Stimulated activated CD4-positive, alpha-beta T cell treated with anti-CD3 and anti-CD28 coated beads, Interleukin-2, amount 100 ng/mL, for 24 hours (primary cell): ENCODE measurements around the gene ATAD3C.
"Not testable (repeated sequence)": the region's sequence is repeated elsewhere in the genome, so short reads cannot be mapped to it uniquely, and the experiment has no call there.

Experiments
- DNase-seq, 2 donors: peaks; one replicate each; pipeline ENCODE4 v3.0.0-alpha.2; 2020

Gene ATAD3C

DNA sequence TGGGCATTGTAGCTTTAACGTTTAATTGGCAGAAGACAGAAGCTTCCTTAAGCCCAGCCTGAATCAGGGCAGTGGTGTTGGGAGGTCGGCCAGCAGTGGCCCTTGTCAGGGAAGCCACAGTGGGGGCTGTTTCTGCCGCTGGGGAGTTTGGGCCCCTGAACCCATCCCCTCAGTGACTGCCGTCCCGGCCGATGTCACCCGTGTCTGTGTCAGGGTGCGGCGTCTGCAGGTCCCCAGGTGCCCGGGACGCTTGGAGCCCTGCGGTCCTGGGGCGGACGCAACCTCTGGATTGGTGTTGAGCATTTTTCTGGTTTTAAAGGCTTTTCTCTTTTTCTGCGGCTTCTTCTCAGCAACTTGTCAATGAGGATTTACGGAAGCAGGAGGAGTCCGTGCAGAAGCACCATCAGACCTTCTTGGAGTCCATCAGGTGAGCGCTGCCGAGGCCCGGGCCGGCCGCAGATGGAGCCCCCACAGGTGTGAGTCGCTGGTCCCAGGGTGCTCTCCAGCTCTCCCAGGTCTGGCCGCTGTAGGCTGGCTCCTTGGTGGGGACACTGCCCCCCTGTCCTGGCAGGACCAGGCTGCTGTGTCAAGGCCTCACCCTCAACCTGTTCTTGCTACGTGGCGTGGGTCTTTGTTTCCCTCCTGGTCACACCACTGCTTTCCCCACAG, 2.3 kb downstream of the ATAD3C start:
- no peak for DNase-seq

DNA sequence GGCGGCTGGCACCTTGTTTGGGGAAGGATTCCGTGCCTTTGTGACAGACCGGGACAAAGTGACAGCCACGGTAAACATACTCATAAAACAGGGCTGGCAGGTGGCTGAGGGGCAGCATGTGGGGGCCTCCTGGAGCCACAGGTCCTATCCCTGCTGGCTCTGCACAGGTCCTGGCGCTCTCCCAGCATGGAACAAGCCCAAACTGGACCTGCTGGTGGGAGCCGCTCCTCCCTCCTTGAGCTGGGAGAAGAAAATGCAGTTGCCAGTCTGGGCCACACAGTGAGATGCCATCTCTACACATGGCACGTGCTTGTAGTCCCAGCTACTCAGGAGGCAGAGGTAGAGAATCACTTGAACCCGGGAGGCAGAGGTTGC, 2.9 kb downstream of the ATAD3C start:
- DNase-seq = not testable (repeated sequence)

DNA sequence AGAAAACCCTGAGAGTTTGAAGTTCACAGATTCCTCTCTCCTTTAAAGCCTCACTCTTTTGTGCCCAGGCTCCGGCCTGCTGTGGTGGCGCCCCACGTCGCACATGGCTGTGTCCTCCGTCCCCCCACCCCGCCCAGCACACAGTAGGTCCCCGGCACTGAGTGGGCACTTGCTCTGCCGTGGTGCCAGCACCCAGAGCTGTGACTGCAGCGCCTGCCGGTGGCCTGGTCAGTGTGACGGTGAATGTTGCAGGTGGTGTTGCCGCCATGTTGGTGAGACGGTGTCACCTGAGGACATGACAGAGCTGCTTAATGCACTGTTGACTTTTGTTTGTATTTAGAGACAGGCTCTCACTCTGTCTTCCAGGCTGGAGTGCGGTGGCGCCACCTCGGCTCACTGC, 3.4 kb downstream of the ATAD3C start:
- DNase-seq = no peak

DNA sequence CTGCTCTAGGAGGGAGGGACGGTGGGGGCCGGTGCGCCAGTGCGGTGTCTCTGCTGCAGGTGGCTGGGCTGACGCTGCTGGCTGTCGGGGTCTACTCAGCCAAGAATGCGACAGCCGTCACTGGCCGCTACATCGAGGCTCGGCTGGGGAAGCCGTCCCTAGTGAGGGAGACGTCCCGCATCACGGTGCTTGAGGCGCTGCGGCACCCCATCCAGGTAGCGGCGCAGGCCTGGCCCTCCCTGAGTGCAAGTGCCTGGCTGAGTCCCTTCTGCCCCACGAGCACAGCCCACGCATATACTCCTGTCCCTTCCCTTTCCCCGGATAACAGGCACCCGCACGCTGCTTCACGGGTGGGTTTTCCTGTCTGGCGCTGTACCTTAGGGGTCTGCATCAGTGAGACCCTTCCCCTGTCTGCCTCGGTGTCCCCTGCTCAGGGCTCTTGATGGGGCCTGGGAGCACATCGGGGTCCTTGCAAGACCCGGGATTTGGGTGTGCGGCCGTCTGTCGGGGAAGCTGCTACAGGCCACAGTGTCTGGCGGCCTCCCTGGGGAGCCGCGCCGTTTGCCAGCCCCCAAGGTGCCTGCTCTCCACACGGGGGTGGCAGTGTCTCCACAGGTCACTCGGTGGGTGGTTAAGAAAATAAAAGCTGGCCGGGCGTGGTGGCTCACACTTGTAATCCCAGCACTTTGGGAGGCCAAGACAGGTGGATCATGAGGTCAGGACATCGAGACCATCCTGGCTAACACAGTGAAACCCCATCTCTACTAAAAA, 5.0 kb downstream of the ATAD3C start:
- not testable (repeated sequence) for DNase-seq

DNA sequence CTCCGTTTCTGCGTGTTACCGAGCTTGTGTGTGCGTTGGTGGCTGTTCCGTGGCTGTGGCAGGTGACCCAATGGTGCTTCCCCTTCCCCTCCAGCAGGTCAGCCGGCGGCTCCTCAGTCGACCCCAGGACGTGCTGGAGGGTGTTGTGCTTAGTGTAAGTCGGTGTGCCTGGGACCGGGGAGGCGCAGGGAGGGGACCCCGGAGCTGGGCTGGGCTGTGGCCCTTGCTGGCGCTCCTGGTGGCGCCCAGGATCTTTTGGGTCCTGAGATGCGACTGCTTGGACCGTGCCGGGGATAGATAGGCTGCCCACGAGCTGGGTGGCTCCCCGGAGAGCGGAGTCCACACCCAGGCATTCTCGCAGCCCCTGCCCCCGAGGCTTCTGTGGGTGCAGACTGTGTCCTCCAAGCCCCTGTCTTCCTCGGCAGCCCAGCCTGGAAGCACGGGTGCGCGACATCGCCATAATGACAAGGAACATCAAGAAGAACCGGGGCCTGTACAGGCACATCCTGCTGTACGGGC, 5.9 kb downstream of the ATAD3C start:
- DNase-seq = no peak

DNA sequence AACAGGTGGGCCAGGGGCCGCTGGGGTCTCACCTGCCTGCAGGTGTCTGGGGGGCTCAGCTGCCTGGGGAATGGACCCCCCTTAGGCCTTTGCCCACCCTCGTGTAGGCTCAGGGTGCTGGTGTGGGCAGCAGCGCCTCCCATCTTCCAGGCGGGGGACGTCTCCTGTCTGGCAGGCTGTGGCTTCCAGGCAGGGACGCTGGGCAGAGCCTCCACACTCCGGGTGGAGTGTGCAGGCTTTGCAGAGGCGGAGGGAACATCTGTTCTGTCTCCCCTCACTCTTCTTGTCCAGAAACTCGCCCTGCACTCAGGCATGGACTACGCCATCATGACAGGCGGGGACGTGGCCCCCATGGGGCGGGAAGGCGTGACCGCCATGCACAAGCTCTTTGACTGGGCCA, 6.4 kb downstream of the ATAD3C start:
- DNase-seq = not testable (repeated sequence)

DNA sequence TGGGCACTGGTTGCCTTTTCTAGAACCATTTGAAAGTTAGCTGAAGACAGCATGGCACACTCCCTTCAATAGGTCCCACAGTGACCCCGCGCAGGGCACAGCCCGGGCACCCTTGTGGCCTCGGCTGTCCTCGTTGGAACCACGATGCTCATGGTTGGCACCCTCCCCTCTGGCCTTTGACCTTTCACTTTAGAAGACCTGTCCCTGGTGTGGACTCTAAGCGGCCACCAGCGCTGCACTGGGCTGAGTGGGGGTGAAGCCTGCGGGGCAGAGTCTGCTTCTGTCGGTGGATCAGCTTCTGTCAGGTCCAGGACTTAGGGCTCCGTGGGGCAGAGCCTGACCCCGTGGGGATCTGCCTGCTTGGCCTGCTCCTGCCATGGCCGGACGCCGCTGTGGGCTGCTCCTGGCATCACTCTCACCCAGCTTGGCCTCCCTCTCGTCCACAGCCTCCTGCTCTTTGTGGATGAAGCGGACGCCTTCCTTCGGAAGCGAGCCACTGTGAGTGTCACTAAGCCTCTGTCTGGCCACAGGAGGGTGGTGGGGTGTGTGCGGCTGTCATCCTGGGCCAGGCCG, 7.3 kb downstream of the ATAD3C start:
- not testable (repeated sequence) for DNase-seq

DNA sequence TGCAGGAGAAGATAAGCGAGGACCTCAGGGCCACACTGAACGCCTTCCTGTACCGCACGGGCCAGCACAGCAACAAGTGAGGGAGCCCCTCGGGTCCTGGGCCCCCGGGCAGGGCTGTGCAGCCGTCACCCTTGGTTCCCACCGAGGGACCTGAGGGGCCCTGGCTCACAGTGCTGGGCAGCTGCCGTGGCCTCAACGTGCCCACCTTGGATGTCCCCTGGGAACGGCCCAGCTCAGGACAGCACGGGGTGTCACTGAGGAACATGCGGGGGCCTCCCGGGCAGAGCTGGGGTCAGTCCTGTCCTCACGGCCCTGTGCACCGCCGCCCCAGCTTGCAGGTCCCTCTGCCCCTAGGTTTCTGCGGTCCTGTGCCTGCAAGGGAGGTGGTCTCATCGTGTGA, 9.7 kb downstream of the ATAD3C start:
- DNase-seq = not testable (repeated sequence)

DNA sequence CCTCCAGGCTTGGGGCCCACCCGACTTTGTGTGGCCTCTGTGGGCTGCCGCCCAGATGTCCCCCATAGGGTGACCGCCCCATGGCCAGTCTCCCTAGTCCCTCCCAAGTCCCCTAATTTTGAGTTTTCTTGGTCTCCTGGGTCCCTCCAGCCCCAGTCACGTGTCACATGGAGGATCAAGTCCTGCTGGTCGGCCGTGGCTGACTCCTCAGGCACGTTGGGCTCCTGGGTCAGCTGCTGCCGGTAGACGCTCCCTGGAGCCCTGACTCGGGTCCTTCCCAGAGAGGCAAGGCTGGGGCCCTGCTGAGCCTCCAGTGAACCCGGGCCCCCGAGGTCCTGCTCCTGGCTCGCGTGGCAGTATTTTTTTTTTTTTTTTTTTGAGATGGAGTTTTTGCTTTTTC, 10.2 kb downstream of the ATAD3C start:
- DNase-seq = not testable (repeated sequence)

DNA sequence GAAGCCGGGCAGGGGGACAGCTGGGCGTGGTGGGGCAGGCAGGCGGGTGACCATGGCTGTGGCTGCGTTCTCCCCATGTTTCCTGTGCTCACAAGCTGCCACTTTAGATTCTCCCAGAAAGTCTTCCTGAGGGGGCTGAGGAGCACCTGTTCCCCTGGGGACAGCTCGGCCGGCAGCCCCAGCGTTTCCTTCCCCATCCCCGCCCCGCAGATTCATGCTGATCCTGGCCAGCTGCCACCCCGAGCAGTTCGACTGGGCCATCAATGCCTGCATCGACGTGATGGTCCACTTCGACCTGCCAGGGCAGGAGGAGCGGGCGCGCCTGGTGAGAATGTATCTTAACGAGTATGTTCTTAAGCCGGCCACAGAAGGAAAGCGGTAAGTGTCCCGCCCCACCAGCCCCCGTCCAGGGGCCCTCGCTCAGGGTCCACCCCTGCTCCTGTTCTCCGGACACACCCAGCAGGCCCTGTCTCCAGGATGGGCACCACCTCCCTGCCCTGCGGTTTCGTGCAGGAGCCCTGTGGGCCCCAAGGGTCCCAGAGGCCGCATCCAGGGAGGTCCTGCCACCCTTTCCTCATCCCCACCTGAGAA, 11.1 kb downstream of the ATAD3C start:
- DNase-seq = no peak

DNA sequence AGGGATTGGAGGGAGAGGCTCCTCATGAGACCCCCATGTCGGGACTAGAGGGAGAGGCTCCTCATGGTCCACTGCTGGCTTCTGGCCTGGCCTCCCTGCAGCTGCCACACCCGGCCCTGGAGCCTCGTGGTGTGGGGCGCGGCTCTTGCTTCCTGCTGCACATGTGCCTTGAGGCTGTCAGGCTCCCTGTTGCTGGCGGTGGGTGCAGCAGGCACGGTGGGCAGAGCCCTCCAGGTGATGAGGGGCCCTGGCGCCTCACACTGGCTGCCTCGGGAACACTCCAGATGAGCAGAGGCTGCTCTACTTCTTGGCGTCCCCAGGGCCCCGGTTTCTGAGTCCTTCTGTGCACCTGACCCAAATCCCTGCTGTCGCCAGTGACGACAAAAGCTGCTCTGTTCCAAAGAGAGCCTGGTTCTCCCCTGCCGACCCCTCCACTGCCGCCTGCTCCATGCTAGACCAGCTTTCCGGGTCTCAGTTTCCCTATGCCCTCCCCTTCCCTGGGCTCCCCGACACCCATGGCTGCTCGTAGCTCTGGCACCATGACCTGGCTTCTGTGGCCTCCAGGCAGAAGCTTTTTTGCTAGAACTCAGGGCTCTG, 12.3 kb downstream of the ATAD3C start:
- no peak for DNase-seq

DNA sequence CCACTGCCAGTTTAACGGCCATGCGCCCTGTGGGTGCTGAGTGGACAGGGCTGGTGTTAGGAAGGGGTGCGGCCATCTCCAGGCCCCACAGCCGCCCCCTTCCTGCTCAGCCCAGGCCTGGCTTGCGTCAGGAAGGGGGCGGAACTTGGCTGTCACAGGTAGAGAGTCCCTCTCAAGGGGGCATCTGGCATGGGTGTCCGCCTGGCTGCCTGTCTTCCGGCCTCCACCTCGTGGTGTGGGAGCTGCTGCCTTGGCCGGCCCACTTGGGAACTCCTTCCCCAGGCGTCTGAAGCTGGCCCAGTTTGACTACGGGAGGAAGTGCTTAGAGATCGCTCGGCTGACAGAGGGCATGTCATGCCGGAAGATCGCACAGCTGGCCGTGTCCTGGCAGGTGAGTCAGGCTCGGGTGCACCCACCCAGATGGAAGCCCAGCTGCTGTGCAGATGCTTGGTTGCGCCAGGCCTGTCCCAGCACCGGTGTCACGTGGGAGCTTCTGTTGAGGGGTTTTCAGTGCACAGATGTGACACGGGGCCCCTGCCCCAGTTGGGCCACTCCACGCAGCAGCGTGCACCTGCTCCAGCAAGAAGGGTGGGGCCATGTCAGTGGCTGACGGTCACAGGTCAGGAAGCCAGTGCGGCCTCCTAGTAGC, 13.0 kb downstream of the ATAD3C start:
- DNase-seq = peak in 1 of 2 donors; percentile 21

DNA sequence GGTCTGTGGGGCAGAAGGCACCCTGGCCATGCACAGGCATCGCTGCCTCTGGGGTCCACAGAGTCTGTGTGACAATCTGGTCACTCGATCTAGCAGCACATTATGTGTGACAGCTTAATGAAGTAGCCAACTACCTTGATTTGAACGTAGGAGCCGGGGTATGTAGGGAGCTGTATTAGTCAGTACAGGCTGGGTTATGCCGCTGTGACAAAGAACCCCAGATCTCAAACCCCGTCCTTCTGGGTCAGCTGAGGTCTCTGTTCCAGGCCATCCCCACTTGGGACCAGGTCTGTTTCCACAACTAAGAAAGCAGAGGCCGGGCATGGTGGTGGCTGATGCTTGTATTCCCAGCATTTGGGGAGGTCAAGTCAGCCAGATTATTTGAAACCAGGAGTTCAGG, 13.8 kb downstream of the ATAD3C start:
- DNase-seq = no peak

DNA sequence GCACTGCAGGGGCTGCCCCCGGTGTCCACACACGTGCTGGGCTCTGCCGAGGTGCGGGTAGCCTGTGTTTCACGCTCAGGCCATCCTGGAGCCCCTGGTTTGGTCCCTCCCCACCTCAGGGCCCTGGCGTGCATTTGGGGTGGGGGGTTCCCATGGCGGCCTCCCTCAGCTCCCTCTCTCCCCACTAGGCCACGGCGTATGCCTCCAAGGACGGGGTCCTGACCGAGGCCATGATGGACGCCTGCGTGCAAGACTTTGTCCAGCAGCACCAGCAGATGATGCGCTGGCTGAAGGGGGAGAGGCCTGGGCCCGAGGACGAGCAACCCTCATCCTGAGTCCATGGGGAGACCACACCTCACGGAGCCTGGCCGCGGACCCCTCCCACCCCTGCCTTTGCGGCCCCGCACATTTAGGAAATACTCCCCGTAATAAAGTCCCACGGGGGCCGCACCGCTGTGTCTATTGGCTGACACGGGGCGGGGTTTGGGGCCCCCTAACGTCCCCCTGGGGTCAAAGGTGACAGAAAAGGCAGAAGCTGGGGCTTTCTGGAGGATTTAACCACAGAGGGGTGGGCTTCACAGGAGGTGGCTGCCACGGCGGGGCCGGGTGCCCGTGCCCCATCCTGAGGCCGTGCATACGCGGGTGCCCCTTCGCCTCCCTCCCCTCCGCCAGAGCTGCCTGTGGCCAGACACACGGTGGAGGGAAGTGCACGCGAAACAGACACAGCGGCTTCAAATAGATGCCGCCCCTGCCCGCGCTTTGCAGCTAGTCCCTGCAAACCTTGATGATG, 18.9 kb downstream of the ATAD3C start:
- not testable (repeated sequence) for DNase-seq

DNA sequence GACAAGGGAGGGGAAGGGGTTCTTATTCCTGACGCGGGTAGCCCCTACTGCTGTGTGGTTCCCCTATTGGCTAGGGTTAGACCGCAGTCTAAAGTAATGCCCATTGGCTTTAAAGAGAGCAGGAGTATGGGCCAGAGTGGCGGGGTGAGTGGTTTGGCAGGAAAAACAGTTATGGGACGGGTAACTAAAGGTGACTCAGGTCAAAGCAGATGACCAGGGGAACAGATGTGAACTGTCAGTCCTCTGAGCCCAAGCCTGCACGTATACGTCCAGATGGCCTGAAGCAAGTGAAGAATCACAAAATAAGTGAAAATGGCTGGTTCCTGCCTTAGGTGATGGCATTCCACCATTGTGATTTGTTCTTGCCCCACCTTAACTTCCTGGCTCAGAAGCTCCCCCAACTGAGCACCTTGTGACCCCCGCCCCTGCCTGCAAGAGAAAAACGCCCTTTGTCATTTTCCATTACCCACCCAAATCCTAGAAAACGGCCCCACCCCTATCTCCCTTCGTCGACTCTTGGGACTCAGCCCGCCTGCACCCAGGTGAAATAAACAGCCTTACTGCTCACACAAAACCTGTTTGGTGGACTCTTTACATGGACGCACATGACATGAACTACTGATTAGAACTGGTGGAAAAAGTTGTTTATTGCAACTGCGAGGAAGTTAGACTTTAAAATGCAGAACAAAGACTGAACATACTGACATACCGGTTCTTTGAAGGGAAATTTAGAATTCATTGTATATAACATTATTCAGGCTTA, 21.3 kb downstream of the ATAD3C start:
- peak in 1 of 2 donors; percentile 30 for DNase-seq

DNA sequence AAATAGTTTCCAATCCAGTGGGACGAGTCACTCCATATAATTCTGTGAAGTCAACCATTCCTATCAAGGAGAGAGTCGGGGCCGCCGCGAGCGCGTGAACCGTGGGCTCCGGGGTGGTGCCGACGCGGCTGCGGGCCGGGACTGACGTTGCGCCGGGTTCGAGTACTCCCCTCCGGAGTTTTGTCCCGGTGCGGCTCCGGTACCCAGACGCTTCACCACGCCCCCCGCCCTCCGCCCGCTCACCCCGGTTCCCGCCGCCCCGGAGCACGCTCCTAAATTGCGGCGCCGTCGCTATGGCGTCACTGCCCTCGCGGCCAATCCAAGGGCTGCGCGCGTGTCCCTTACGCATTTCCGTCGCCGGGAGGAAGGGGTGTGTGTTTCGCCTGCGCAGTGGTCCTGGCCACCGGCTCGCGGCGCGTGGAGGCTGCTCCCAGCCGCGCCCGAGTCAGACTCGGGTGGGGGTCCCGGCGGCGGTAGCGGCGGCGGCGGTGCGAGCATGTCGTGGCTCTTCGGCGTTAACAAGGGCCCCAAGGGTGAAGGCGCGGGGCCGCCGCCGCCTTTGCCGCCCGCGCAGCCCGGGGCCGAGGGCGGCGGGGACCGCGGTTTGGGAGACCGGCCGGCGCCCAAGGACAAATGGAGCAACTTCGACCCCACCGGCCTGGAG, 22.0 kb downstream of the ATAD3C start, which contains the start of gene ATAD3B:
TSS of gene ATAD3B (plus strand) at position 377 of the 664 bp plus-strand sequence. CDS start at position 497, 120 bp downstream.
- DNase-seq = peak; percentile 95 to 98

DNA sequence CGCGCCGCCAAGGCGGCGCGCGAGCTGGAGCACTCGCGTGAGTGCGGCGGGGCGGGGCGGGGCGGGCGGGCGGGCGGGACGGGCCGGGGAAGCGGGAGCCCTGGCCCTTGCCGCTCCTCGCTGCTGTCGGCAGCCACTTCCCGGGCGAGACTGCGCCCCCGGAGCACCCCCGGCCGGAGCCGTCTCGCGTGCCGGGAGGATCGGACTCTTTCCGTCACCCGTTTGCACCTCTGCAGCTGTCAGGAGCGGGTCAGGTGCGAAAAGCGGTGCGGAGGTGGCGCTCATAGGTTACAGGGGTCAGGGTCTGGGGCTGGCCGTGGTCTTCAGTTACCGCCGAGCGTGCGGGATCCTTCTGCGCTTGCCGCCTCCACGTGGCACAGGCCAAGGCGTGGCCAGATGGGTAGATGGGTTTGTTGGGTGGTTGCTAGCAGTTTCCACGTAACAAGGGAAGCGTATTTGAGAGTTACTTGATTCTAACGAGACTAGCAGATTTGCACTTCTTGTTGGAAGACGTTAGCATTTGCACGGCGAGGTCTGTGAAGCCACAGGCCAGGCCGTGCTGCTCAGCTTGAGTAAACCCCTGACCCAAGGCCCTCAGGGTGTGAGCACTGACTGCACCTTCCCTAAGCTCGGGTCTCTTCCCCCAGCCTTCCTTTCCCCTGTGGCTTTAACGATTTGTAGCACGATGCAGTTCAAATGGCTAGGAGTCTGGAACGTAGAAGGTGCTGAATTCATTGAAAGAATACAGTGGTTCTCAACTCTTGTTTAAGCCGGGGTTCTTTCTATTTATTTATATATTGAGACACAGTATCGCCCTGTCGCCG, 22.8 kb downstream of the ATAD3C start:
- peak; percentile 24 to 25 for DNase-seq

DNA sequence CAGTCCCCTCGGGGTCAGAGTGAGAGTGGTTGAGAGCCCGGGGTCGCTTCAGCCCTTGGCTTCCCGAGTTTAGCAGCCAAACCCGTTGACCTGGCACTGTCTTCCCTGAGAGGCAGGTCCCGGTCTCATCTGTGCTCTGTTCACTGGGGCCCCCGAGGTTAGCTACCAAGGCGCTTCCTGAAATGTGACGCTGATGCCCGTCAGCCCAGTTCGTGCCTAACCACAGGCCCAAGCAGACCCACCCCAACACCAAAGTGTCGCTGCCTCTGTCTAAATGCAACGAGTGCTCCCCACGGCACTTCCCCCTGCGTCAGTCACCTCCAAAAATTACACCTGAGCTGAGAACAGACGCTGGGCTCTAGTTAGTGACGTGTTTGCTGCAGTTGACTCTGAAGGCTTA, 26.5 kb downstream of the ATAD3C start:
- DNase-seq = not testable (repeated sequence)

DNA sequence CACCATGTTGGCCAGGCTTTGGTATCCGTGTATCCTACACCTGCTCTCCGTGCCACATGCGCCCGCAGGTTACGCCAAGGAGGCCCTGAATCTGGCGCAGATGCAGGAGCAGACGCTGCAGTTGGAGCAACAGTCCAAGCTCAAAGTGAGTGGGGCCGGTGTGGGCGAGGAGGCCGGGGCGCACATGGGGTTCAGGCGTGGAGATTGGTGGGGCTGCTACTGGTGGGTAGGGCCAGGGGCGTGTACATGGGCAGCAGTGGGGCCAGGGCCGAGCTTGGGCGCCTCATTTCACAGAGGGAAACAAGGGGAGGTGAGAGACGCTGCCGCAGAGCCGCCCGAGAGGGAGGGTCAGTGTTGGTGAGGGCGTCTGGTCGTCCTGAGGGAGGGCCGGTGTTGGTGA, 27.7 kb downstream of the ATAD3C start:
- no peak for DNase-seq
